K562 (cell line): ENCODE results near the gene ZNF790. TPM values are rescaled to one million over a fixed set of nuclear protein-coding genes. Genes with fewer than 3 reads are reported as not detected.

Experiments
- CREM ChIP-seq: IDR thresholded peaks from 2 replicates; pipeline ENCODE4 v1.6.1; 2014; ENCODE audit warnings: antibody characterized with exemption, low read depth
- DIDO1 ChIP-seq: fragments of 450-650 bp; IDR thresholded peaks from 2 replicates; pipeline ENCODE4 v1.6.1; 2016; ENCODE audit warnings: low read depth, missing biosample characterization, missing genetic modification characterization
- ELF1 ChIP-seq: fragments of 200-800 bp; sonication (Bioruptor generic); IDR thresholded peaks from 2 replicates; pipeline ENCODE4 v1.6.1; 2016; ENCODE audit warnings: missing genetic modification characterization, missing compliant biosample characterization
- GABPA ChIP-seq: fragments of 200-800 bp; sonication (Bioruptor generic); conservative IDR thresholded peaks from 2 replicates; pipeline ENCODE4 v1.6.1; 2016; ENCODE audit warnings: low read depth, missing genetic modification characterization, missing compliant biosample characterization
- HCFC1 ChIP-seq: IDR thresholded peaks from 2 replicates; pipeline ENCODE4 v1.6.1; 2012; ENCODE audit warnings: low read depth, low read length, improper control_type of control experiment
- MAZ ChIP-seq, 2 experiments: fragments of 450-650 bp in 1 of 2; sonication (generic) in 1 of 2; formaldehyde crosslinking; IDR thresholded peaks in 1 of 2; conservative IDR thresholded peaks in 1 of 2; 2 replicates each; pipeline versions ENCODE4 v1.4.0 to v1.5.0; 2020; ENCODE audit warnings: mild to moderate bottlenecking in 1 of 2, missing genetic modification reagents in 1 of 2
- MBD1 ChIP-seq: fragments of 250-450 bp; sonication (Bioruptor Pico); IDR thresholded peaks from 2 replicates; pipeline ENCODE4 v1.8.0; 2022; ENCODE audit warnings: inconsistent platforms
- NEUROD1 ChIP-seq: fragments of 150-350 bp; IDR thresholded peaks from 2 replicates; pipeline ENCODE4 v1.6.1; 2014; ENCODE audit warnings: borderline replicate concordance, low read length, low read depth; ENCODE audit not compliant: partially characterized antibody
- NFIX ChIP-seq: fragments of 250-450 bp; sonication (Bioruptor Pico); IDR thresholded peaks from 2 replicates; pipeline ENCODE4 v1.4.0; 2020; ENCODE audit warnings: low read depth, mild to moderate bottlenecking, moderate library complexity
- NRF1 ChIP-seq, 2 experiments: fragments of 450-650 bp; IDR thresholded peaks in 1 of 2; conservative IDR thresholded peaks in 1 of 2; 2 replicates each; pipeline ENCODE4 v1.6.1; 2014; ENCODE audit warnings: mild to moderate bottlenecking in 2 of 2
- OTX1 ChIP-seq: fragments of 450-650 bp; formaldehyde crosslinking; IDR thresholded peaks from 2 replicates; pipeline ENCODE4 v1.4.0; 2022; ENCODE audit warnings: mild to moderate bottlenecking
- PKNOX1 ChIP-seq: fragments of 450-650 bp; IDR thresholded peaks from 2 replicates; pipeline ENCODE4 v1.6.1; 2016
- POLR2H ChIP-seq: IDR thresholded peaks from 2 replicates; pipeline ENCODE4 v1.6.1; 2016; ENCODE audit warnings: missing genetic modification characterization, low read depth, mild to moderate bottlenecking, control low read depth, missing compliant biosample characterization, moderate library complexity
- VEZF1 ChIP-seq: fragments of 200-800 bp; sonication (Bioruptor generic); IDR thresholded peaks from 2 replicates; pipeline ENCODE4 v1.6.1; 2017; ENCODE audit warnings: missing genetic modification characterization, missing compliant biosample characterization
- ZBTB11 ChIP-seq, 3 experiments: fragments of 200-800 bp in 1 of 3; fragments of 250-450 bp in 1 of 3; fragments of 450-650 bp in 1 of 3; sonication (Bioruptor Pico) in 1 of 3; sonication (Bioruptor generic) in 1 of 3; formaldehyde crosslinking in 1 of 3; IDR thresholded peaks; 2 replicates each; pipeline versions ENCODE4 v1.6.1 to v1.8.0; 2016 to 2022; ENCODE audit warnings: mild to moderate bottlenecking in 2 of 3, missing genetic modification characterization in 2 of 3, missing compliant biosample characterization in 1 of 3, moderate library complexity in 1 of 3
- ZFX ChIP-seq: sonication (generic); formaldehyde crosslinking; IDR thresholded peaks from 2 replicates; pipeline ENCODE4 v1.8.0; 2022; ENCODE audit warnings: mild to moderate bottlenecking, missing genetic modification reagents, moderate library complexity
- ZNF143 ChIP-seq: sonication (generic); formaldehyde crosslinking; IDR thresholded peaks from 2 replicates; pipeline ENCODE4 v1.9.0; 2022; ENCODE audit warnings: mild to moderate bottlenecking, missing genetic modification reagents
- ZNF197 ChIP-seq: fragments of 200-800 bp; sonication (Bioruptor generic); IDR thresholded peaks from 2 replicates; pipeline ENCODE4 v1.6.1; 2016; ENCODE audit warnings: low read depth, missing genetic modification characterization, missing compliant biosample characterization
- polyA plus RNA-seq, 8 experiments: library from polyadenylated mRNA; depleted of rRNA in 4 of 8; stranded (reverse) in 5 of 8; unstranded in 3 of 8; fragments of >200 nt; fragmentation: Nextera tagmentation in 2 of 8; fragmentation: Illumina TruSeq in 1 of 8; extraction: Ambion mirVana in 2 of 8; extraction: Trizol in 1 of 8; gene quantifications; 2 replicates each; pipeline versions ENCODE4 v1.2.1 to v1.2.3, GENCODE V29; 2011 to 2014; ENCODE audit warnings: inconsistent platforms in 1 of 8, missing spikeins in 1 of 8
- total RNA-seq, 7 experiments: library from RNA; depleted of rRNA in 6 of 7; stranded (reverse); fragments of >200 nt in 6 of 7; fragmentation: Illumina TruSeq in 2 of 7; extraction: Trizol in 2 of 7; gene quantifications; 2 replicates each; pipeline versions ENCODE4 v1.2.1 to v1.2.3, GENCODE V29; 2011 to 2021; ENCODE audit warnings: low replicate concordance in 1 of 7

ZNF790 gene
- total and polyA plus RNA-seq, 9 of the 15 experiments (the other 6 are each of a cell fraction or from before 2014, with no cell fraction given) = 0.33 to 1.7 (median 0.53) TPM

GRCh38 chr19:36837906-36838783 is at the start of gene ZNF790 (continued):
- no peak for TF ChIP-seq MBD1 (CRISPR knock-in tag)
- TF ChIP-seq HCFC1 = peak; percentile 76
- 0 out of 2 replicates have a peak, but pooled peaks have one; percentile 13 for TF ChIP-seq ZNF197
- no peak for TF ChIP-seq OTX1 (CRISPR knock-in tag)
- TF ChIP-seq GABPA (tag) = peak; percentile 90
- TF ChIP-seq ZFX (CRISPR knock-in tag) = peak; percentile 38
- peak; percentile 72 to 77 for TF ChIP-seq NRF1 (conservative IDR thresholded peaks at IDR 0.05 in 1 of 2, IDR thresholded peaks at IDR 0.05 in 1 of 2)
- peak; percentile 73 for TF ChIP-seq ZNF143 (CRISPR knock-in tag)
- TF ChIP-seq CREM = 0 out of 2 replicates have a peak, but pooled peaks have one; percentile 12
- no peak for TF ChIP-seq NEUROD1
- TF ChIP-seq ZBTB11 (CRISPR knock-in tag; IDR thresholded peaks at IDR 0.05) = peak; percentile 75 to 97 (median 80); a peak in 5 of 6 replicates
- peak; percentile 30; the same call in 1 of the 2 replicates for TF ChIP-seq POLR2H (tag)
- no peak for TF ChIP-seq NFIX (CRISPR knock-in tag)
- peak; percentile 71; the same call in 1 of the 2 replicates for TF ChIP-seq DIDO1 (tag)
- TF ChIP-seq VEZF1 (CRISPR knock-in tag) = 0 out of 2 replicates have a peak, but pooled peaks have one; percentile 14
- TF ChIP-seq PKNOX1 = peak; percentile 72
- TF ChIP-seq MAZ (CRISPR knock-in tag; conservative IDR thresholded peaks at IDR 0.05 in 1 of 2, IDR thresholded peaks at IDR 0.05 in 1 of 2) = peak in 1 of 2 experiments; percentile 33; a peak in 1 of 4 replicates
- peak; percentile 73 for TF ChIP-seq ELF1 (tag)
